ENCODE results near the gene ZNF438.
"Not testable (repeated sequence)": the region's sequence is repeated elsewhere in the genome, so short reads cannot be mapped to it uniquely, and the experiment has no call there.

Gene ZNF438

DNA sequence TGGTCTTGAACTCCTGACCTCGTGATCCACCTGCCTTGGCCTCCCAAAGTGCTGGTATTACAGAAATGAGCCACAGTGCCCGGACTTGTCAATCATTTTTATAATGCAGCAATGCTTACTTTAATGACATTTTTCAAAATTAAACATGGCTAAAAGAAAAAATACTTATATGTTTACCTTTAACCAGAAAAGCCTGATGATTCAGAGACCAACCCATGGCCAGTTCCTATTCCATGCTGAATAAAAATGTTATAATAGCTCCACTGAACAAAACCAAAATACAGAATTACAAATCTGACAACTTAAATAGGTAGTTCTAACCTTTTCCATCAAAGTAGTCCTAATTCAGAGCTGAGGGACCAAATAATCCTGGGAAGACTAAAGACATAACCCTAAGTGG is 21.6 kb downstream of the ZNF438 start:
- no peak for DNase-seq

GRCh38 chr10:31005895-31006294 is 25.8 kb downstream of the ZNF438 start:
- no peak for DNase-seq

GRCh38 chr10:31004611-31005193 is 27.0 kb downstream of the ZNF438 start:
- no peak for DNase-seq

- no peak for DNase-seq
These were observed 29.9 kb downstream of the ZNF438 start for GRCh38 chr10:31001740-31002139.

DNA sequence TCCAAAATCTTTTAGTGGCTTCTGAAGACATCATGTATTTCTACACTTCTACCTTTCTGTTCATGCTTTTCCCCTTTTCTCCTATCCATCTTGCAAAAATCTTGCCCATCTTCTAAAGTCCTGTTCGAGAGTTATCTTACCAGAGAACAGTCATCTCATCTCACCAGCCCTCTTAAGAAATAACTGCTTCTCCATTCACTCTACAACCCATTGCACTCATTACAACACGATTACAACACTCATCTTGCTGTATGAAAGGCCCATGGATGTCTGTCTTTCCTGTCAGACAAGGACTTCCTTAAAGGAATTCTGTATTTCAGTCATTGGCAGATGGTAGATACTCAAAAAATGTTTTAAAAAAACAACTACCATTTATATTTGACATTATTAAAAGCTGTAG is 30.8 kb downstream of the ZNF438 start:
- DNase-seq: no peak

GRCh38 chr10:31000071-31000782 is 31.4 kb downstream of the ZNF438 start:
- no peak for DNase-seq

DNA sequence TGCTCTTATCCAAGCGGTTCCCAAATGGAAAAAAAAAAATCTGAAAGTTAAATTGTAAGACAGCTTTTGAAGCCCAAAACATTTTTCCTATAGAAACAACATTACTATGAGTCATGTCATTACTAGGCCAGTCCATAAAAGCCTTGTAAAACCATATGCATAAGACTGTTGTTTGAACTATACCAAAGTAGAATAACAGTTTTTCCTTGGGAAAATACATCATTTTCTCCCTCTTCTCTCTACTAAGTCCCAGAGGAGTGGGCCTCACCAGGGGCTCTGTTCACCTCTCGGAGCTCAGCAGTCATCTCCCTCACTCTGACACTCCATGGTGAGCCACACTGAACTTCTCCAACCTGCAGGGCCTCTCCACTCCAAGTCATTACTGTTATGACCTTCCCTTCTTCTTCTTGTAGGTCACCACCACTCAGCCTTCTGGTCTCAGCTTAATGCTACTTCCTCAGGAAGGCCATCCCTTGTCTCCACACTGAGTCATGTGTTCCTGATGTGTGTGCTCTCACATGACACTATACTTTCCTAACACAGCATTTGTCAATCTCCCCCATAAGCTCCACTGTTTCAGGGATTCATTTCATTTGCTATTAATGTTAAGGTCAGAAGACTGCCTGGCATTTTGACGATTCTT is 32.5 kb downstream of the ZNF438 start:
- no peak for DNase-seq

DNA sequence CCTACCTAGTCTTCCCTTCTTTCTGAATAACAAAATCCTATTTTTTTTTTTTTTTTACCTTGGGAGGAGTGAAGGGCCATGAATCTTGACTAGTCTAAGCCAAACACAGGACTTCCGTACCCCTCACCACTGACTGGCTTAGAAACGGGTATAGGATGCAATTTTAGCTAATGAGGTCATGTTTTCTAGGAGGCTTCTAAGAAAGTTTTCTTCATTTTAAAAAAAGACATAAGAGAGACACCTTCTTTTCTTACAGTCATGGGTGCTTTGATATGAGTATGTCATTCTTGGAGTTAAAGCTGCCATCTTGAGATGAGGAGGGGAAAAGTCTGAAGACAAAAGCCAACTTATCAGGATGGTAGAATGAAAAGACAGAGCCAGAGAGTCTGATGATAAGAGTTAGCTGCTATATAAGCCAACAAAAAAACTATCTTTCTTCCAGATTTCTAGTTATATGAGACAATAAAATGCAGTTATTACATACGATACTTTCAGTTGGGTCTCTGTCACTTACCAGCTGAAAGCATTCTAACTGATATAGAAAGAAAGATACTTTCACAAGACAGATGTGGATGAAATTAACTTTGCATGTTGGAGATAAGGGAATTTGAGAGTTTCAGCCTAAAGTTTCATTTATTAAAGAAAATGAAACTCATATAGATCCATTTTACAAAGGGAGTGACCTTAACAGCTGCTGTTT is 34.0 kb downstream of the ZNF438 start:
- no peak for DNase-seq

DNA sequence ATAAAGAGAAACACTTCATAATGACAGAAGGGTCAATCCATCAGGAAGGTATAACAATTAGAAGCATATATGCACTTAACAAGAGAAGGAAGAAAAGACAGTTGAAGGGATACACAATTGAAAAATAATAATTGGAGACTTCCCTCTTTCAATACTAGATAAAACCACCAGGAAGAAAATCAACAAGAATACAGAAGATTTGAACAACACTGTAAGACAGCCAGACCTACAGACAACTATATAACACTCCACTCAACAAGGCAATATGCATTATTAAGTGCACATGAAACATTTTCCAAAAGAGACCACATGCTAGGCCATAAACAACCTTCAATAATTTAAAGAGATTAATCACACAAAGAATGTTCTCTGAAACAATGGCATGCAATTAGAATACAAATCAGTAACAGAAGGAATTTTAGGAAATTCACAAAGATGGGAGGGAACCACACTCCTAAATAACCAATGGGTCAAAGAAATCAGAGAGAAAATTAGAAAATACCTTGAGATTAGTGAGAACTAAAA is 35.1 kb downstream of the ZNF438 start:
- no peak for DNase-seq

DNA sequence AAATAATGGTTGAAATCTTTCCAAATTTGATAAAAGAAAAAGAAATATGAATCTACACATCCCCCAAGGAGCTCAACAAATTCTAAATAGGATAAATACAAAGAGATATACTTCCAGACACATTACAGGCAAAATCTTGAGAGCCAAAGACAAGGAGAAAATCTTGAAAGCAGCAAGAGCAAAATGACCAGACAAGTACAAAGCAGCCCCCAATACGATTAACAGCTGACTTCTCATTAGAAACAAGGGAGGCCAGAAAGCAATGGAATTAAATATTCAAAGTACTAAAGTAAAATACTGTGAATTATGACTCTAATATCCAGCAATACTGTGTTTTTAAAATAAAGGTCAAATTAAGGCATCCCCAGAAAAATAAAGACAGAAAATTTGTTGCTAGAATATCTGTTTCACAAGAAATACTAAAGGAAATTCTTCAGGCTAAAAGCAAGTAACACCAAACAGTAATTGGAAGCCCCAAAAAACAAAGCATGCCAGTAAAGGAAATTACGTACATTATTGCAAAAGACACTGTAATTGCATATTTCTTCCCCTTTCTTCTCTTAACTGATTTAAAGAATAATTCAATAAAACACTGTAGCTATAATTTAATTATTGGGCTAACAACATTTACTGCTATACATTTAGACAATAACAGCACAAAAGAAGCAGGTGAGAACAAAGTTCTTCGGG is 36.4 kb downstream of the ZNF438 start:
- DNase-seq: no peak

GRCh38 chr10:30993155-30993554 is 38.5 kb downstream of the ZNF438 start:
- DNase-seq: no peak

- no peak for DNase-seq
These were observed 39.0 kb downstream of the ZNF438 start for GRCh38 chr10:30992681-30993080.

- no peak for DNase-seq
These were observed 40.0 kb downstream of the ZNF438 start for GRCh38 chr10:30991647-30992011.

DNA sequence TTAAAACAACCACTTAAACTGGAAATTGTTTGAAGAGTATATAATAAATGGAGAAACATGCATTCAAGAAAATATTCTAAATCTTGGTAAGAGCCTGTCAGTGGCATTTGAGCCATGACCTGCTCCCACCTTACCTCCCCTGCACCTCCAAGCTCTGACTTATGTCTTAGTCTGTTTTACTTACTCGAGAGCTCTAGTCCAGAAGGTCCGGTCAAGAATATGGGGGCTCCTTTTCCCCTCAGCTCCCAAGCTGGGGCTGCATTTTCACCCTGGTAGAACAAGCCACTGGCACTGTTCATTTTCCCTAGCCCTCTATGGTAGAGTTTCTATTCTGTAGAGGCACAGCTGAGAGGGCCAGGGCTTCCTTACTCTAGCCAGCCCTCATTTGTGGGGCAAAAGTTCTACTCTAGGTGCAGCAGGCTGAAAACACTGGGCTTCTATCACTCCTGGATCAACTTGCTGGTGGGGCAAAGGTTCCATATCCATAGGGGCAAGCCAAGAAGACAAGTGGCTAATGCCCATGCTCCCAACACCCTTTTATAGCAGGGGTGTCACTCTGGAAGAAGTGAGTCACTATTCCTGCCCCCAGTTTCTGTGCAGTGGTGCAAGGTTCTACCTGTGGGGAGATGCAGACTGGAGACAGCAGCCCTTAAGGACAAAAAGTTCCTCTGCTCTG is 40.6 kb downstream of the ZNF438 start:
- no peak for DNase-seq

GRCh38 chr10:30990351-30990750 is 41.3 kb downstream of the ZNF438 start:
- no peak for DNase-seq

DNA sequence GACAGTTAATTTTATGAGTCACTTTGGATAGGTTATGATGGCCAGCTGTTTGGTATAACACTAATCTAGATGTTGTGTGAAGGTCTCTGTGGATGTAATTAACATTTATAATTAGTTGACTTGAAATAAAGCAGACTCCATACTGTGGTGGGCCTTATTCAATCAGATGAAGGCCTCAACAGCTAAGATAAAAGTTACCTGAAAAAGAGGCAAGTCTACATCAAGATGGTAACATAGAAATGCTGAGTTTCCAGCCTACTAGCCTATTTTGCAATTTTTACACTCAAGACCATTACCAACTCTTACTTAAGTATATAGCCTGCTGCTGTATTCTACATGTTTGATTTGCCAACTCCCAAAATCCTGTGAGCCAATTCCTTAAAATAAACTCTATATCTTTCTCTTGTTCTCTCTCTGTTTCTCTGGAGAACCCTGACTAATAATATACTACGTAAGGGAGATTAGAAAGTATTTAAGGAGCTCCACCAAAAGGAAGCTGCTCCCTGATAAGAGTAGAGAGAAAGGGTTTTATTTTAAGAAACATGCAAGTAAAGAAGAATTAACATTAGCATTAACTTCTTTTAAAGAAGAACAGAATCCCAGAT is 42.7 kb downstream of the ZNF438 start:
- DNase-seq: no peak

DNA sequence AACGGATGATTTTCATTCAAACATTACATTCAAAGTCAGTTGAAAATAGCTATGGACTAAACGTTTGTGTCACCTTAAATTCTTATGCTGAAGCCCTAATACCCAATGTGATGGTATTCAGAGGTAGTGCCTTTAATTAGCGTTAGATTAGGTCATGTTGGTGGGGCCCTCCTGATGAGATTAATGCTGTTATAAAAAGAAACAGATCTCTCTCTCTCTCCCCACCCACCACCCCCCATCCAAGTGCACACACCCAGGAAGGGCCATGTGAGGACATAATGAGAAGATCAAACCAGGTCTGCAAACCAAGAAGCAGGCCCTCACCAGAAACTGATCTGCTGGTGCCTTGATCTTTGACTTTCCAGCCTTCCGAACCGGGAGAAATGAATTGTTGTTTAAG is 44.2 kb downstream of the ZNF438 start:
- no peak for DNase-seq

DNA sequence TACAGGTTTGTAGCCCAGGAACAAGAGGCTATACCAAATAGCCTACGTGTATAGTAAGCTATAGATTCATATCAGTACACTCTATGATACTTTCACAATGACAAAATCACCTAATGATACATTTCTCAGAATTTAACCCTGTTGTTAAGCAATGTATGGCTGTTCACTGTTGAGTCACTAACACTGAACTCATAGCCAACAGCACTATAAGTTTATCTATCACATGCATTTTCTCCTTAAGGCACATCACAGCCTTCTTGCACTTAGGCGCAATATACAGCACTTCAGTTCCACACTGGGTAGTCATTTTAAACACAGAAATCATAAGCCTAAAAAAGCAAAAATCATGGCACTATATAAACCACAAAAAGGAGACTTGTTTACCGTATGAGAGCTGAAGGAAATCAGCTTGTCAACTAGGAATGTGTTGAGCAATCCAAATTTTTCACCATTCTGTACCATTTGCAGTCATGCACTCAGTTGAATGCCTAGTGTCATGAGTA is 45.6 kb downstream of the ZNF438 start:
- DNase-seq: no peak

GRCh38 chr10:30985512-30985911 is 46.2 kb downstream of the ZNF438 start:
- DNase-seq: no peak

GRCh38 chr10:30984563-30985328 is 46.9 kb downstream of the ZNF438 start:
- DNase-seq: no peak

DNA sequence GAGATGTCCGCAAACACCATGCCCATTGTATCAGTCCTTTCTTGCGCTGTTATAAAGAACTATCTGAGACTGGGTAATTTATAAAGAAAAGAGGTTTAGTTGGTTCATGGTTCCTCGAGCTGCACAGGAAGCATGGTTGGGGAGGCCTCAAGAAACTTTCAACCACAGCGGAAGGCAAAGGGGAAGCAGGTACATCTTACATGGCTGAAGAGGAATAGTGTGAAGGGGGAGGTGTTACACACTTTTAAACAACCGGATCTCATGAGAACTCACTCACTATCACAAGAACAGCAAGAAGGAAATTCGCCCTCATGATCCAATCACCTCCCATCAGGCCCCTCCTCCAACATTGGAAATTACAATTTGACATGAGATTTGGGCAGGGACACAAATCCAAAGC is 48.5 kb downstream of the ZNF438 start:
- DNase-seq: not testable (repeated sequence)
